H9 (cell line): Measurements from ENCODE around the gene DHX38. TPM values are rescaled to one million over a fixed set of nuclear protein-coding genes. Genes with fewer than 3 reads are reported as not detected.

Experiments
- DNase-seq: peaks from one replicate; pipeline ENCODE4 v3.0.0-alpha.2; 2017
- H2AFZ ChIP-seq: one replicate; pipeline ENCODE4 v1.6.1; 2013; ENCODE audit warnings: mild to moderate bottlenecking, low read length, control low read depth, moderate library complexity
- H2AK5ac ChIP-seq: 2 replicates; pipeline ENCODE4 v1.6.1; 2013; ENCODE audit warnings: low read length, control low read depth, mixed read lengths; ENCODE audit not compliant: insufficient read length
- H2BK120ac ChIP-seq: one replicate; pipeline ENCODE4 v1.6.1; 2013; ENCODE audit warnings: low read depth, mild to moderate bottlenecking, low read length, control low read depth, inconsistent platforms; ENCODE audit not compliant: poor library complexity, severe bottlenecking
- H2BK12ac ChIP-seq: 2 replicates; pipeline ENCODE4 v1.6.1; 2013; ENCODE audit warnings: low read length, control low read depth, mixed read lengths, low read depth; ENCODE audit not compliant: insufficient read length
- H2BK15ac ChIP-seq: 2 replicates; pipeline ENCODE4 v1.6.1; 2013; ENCODE audit warnings: low read depth, low read length, control low read depth
- H2BK20ac ChIP-seq: one replicate; pipeline ENCODE4 v1.6.1; 2013; ENCODE audit warnings: low read depth, mild to moderate bottlenecking, low read length, control low read depth, inconsistent platforms; ENCODE audit not compliant: poor library complexity, severe bottlenecking
- H2BK5ac ChIP-seq: 2 replicates; pipeline ENCODE4 v1.6.1; 2013; ENCODE audit warnings: low read length, control low read depth, mixed read lengths; ENCODE audit not compliant: insufficient read length
- H3K14ac ChIP-seq: 2 replicates; pipeline ENCODE4 v1.6.1; 2013; ENCODE audit warnings: low read length, control low read depth; ENCODE audit not compliant: insufficient read depth
- H3K18ac ChIP-seq: 2 replicates; pipeline ENCODE4 v1.6.1; 2013; ENCODE audit warnings: low read depth, mild to moderate bottlenecking, mixed read lengths, low read length, control low read depth; ENCODE audit not compliant: insufficient read length
- H3K23ac ChIP-seq: 2 replicates; pipeline ENCODE4 v1.6.1; 2013; ENCODE audit warnings: low read length, control low read depth, mixed read lengths, low read depth; ENCODE audit not compliant: insufficient read length
- H3K23me2 ChIP-seq: 2 replicates; pipeline ENCODE4 v1.6.1; 2013; ENCODE audit warnings: low read depth, mild to moderate bottlenecking, mixed read lengths, low read length, control low read depth; ENCODE audit not compliant: insufficient read length, poor library complexity, severe bottlenecking
- H3K27ac ChIP-seq: 2 replicates; pipeline ENCODE4 v1.5.1; 2013; ENCODE audit warnings: low read length, control low read depth, mixed read lengths, low read depth; ENCODE audit not compliant: insufficient read length
- H3K27me3 ChIP-seq: 2 replicates; pipeline ENCODE4 v1.6.1; 2013; ENCODE audit warnings: low read length, control low read depth, inconsistent platforms; ENCODE audit not compliant: insufficient read depth
- H3K4ac ChIP-seq: 2 replicates; pipeline ENCODE4 v1.6.1; 2013; ENCODE audit warnings: low read depth, mild to moderate bottlenecking, control low read depth, inconsistent platforms, low read length, moderate library complexity
- H3K4me1 ChIP-seq: 2 replicates; pipeline ENCODE4 v1.6.1; 2013; ENCODE audit warnings: low read length, control low read depth, inconsistent platforms; ENCODE audit not compliant: insufficient read depth
- H3K4me2 ChIP-seq: 2 replicates; pipeline ENCODE4 v1.6.1; 2013; ENCODE audit warnings: low read length, control low read depth, mixed read lengths; ENCODE audit not compliant: insufficient read length, insufficient read depth
- H3K56ac ChIP-seq: 2 replicates; pipeline ENCODE4 v1.6.1; 2013; ENCODE audit warnings: low read depth, mild to moderate bottlenecking, mixed read lengths, low read length, control low read depth; ENCODE audit not compliant: insufficient read length
- H3K79me1 ChIP-seq: 2 replicates; pipeline ENCODE4 v1.6.1; 2013; ENCODE audit warnings: low read depth, mild to moderate bottlenecking, moderate library complexity, low read length, control low read depth, inconsistent platforms; ENCODE audit not compliant: insufficient read depth, poor library complexity, severe bottlenecking
- H3K79me2 ChIP-seq: 2 replicates; pipeline ENCODE4 v1.6.1; 2013; ENCODE audit warnings: low read length, control low read depth, inconsistent platforms; ENCODE audit not compliant: insufficient read depth
- H3K9ac ChIP-seq: 2 replicates; pipeline ENCODE4 v1.6.1; 2013; ENCODE audit warnings: low read length, control low read depth, mixed read lengths; ENCODE audit not compliant: insufficient read length; ENCODE audit errors: extremely low read depth
- H3K9me3 ChIP-seq: one replicate; pipeline ENCODE4 v1.6.1; 2013; ENCODE audit warnings: low read depth, low read length, inconsistent platforms; ENCODE audit not compliant: control insufficient read depth
- H3T11ph ChIP-seq: one replicate; pipeline ENCODE4 v1.6.1; 2013; ENCODE audit warnings: mild to moderate bottlenecking, low read length, control low read depth, inconsistent platforms
- H4K20me1 ChIP-seq: one replicate; pipeline ENCODE4 v1.6.1; 2013; ENCODE audit not compliant: control insufficient read depth, insufficient read length, insufficient read depth
- H4K5ac ChIP-seq: 2 replicates; pipeline ENCODE4 v1.6.1; 2013; ENCODE audit warnings: low read depth, mild to moderate bottlenecking, mixed read lengths, low read length, control low read depth; ENCODE audit not compliant: insufficient read length
- H4K8ac ChIP-seq: replicated peaks from 2 replicates; pipeline ENCODE4 v1.6.1; 2013; ENCODE audit warnings: low read length, control low read depth, mixed read lengths, low read depth; ENCODE audit not compliant: insufficient read length
- H4K91ac ChIP-seq: 2 replicates; pipeline ENCODE4 v1.6.1; 2013; ENCODE audit warnings: low read depth, mild to moderate bottlenecking, moderate library complexity, mixed read lengths, low read length, control low read depth; ENCODE audit not compliant: insufficient read length
- H3K27ac Mint-ChIP-seq, 3 experiments: 2 replicates in 2 of 3; 3 replicates in 1 of 3; pipeline ENCODE4 v1.8.0; 2020 to 2021; ENCODE audit warnings: mixed read lengths in 3 of 3, mild to moderate bottlenecking in 1 of 3, moderate library complexity in 1 of 3
- H3K27me3 Mint-ChIP-seq: 2 replicates; pipeline ENCODE4 v1.8.0; 2021; ENCODE audit warnings: low read depth, mild to moderate bottlenecking, moderate library complexity, mixed read lengths
- H3K36me3 Mint-ChIP-seq, 3 experiments: 2 replicates in 2 of 3; 3 replicates in 1 of 3; pipeline ENCODE4 v1.8.0; 2020 to 2021; ENCODE audit warnings: low read depth in 3 of 3, mixed read lengths in 3 of 3; ENCODE audit not compliant: insufficient read depth in 1 of 3
- H3K4me1 Mint-ChIP-seq, 2 experiments: 2 replicates each; pipeline ENCODE4 v1.8.0; 2020; ENCODE audit warnings: mixed read lengths in 2 of 2
- H3K4me3 Mint-ChIP-seq, 2 experiments: 2 replicates in 1 of 2; 3 replicates in 1 of 2; pipeline ENCODE4 v1.8.0; 2020 to 2021; ENCODE audit warnings: mild to moderate bottlenecking in 2 of 2, mixed read lengths in 2 of 2, moderate library complexity in 1 of 2
- H3K9me3 Mint-ChIP-seq, 2 experiments: 2 replicates in 1 of 2; 3 replicates in 1 of 2; pipeline ENCODE4 v1.8.0; 2020; ENCODE audit warnings: mild to moderate bottlenecking in 2 of 2, mixed read lengths in 2 of 2, moderate library complexity in 1 of 2
- WGBS: extraction: QIAGEN DNeasy Blood & Tissue Kit; methylation state at CpG from one replicate; pipeline ENCODE4 v1.1.7; 2013; ENCODE audit warnings: missing lambda C conversion rate, low lambda C conversion rate, mixed read lengths; ENCODE audit not compliant: insufficient read length; ENCODE audit errors: extremely low coverage; 5-methylcytosine and 5-hydroxymethylcytosine counted together
- total RNA-seq: library from RNA; stranded (reverse); gene quantifications from 2 replicates; pipeline ENCODE4 v1.2.1, GENCODE V29; 2021
- TF ChIP-seq, protein P1 (sequence below): fragments of 200-600 bp; sonication (generic); conservative IDR thresholded peaks from 3 replicates; pipeline ENCODE4 v1.8.0; 2021; ENCODE audit warnings: antibody characterized with exemption, mild to moderate bottlenecking

Gene DHX38
- total RNA-seq, 1 experiment from 2014 or later: 60.5 TPM

DNA sequence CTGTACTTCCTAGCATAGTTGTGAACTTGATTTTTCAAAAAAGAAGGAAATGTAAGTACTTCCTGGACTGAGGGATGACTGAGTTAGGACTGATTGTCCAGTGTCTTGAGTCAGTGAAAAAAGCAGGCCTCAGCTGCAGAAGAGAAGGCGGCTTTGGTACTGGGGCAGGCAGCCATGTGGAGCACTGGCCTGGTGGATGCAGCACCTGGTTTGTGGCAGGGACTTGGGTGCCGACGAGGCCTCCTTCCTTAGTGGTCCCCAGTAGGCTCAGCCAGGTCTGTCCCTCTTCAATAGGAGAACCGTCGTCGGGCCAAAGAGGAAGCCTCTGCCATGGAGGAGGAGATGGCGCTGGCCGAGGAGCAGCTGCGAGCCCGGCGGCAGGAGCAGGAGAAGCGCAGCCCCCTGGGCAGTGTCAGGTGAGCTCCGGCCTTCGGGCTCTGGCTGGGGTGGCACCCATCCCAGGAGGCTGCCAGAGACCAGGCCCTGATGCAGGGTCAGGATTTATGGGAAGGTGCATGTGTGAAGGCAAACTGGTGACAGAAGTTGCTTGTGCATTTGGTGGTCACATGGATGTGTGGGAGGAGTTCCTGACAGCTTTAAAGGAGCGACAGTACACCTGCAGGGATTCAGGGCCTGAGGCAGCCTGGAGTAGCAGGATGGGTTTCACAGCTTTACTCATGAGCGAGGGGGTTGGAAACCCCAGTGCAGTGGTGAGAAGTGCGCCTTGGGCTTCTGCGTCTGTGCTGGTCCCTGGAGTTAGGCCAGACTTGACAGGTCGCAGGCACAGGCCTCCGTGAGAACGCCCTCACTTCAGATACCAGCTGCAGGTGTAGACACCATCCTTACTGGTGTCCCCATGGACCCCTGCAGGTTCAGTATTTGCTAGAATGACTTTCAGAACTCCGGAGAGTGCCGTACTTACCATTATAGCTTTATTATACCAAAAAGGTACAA lies 17.3 kb downstream of the DHX38 start:
- H3K14ac ChIP-seq: no peak overlapping the region; the same call in 1 of the 2 replicates

More for the DNA sequence above, 17.3 kb downstream of the DHX38 start:
- TF ChIP-seq, protein P1, sequence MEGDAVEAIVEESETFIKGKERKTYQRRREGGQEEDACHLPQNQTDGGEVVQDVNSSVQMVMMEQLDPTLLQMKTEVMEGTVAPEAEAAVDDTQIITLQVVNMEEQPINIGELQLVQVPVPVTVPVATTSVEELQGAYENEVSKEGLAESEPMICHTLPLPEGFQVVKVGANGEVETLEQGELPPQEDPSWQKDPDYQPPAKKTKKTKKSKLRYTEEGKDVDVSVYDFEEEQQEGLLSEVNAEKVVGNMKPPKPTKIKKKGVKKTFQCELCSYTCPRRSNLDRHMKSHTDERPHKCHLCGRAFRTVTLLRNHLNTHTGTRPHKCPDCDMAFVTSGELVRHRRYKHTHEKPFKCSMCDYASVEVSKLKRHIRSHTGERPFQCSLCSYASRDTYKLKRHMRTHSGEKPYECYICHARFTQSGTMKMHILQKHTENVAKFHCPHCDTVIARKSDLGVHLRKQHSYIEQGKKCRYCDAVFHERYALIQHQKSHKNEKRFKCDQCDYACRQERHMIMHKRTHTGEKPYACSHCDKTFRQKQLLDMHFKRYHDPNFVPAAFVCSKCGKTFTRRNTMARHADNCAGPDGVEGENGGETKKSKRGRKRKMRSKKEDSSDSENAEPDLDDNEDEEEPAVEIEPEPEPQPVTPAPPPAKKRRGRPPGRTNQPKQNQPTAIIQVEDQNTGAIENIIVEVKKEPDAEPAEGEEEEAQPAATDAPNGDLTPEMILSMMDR: no peak
- no peak overlapping the region for H2AK5ac ChIP-seq
- Mint-ChIP-seq H3K27ac (no peak overlapping the region), H3K4me1 (no peaks in the 10 kb centered on the region), H3K4me3 (no peak overlapping the region; a peak in 1 of 5 replicates), H3K27me3 (no peaks in the 10 kb centered on the region), H3K9me3 (no peaks in the 10 kb centered on the region), H3K36me3 (peaks cover 23 to 67% (median 66%) of the 10 kb centered on the region in 3 experiments)
- H3T11ph ChIP-seq: no peak overlapping the region
- no peak overlapping the region for H3K4me2 ChIP-seq
- H2BK5ac ChIP-seq: no peak overlapping the region
- H3K9me3 ChIP-seq: no peaks in the 10 kb centered on the region
- H3K27me3 ChIP-seq: no peaks in the 10 kb centered on the region
- no peak for DNase-seq
- H4K8ac ChIP-seq: no peak overlapping the region
- H2BK15ac ChIP-seq: no peak overlapping the region
- no peaks in the 10 kb centered on the region for H3K79me2 ChIP-seq
- H2BK12ac ChIP-seq: no peak overlapping the region
- no peaks in the 10 kb centered on the region for H3K4me1 ChIP-seq
- H2AFZ ChIP-seq: no peak overlapping the region
- no peak overlapping the region for H3K4ac ChIP-seq
- H3K23me2 ChIP-seq: no peaks in the 10 kb centered on the region
- no peak overlapping the region for H4K91ac ChIP-seq
- H3K9ac ChIP-seq: no peak overlapping the region
- H2BK20ac ChIP-seq: no peak overlapping the region
- H3K23ac ChIP-seq: no peak overlapping the region
- no CpG with 5 or more reads among the region's 23 CpGs for WGBS
- no peak overlapping the region for H3K18ac ChIP-seq
- H3K56ac ChIP-seq: no peak overlapping the region
- H4K5ac ChIP-seq: no peak overlapping the region
- H3K27ac ChIP-seq: no peak overlapping the region
- no peaks in the 10 kb centered on the region for H3K79me1 ChIP-seq
- H4K20me1 ChIP-seq: no peaks in the 10 kb centered on the region
- no peak overlapping the region for H2BK120ac ChIP-seq
